ENCODE data around the gene CTSD.

Gene CTSD

GRCh38 chr11:1742869-1743584, 20.7 kb downstream of the CTSD start:
- no peak for DNase-seq

- no peak for DNase-seq
These were observed 21.4 kb downstream of the CTSD start for GRCh38 chr11:1742371-1742770.

GRCh38 chr11:1741741-1742140, 22.0 kb downstream of the CTSD start:
- DNase-seq: no peak

GRCh38 chr11:1740786-1741530, 22.8 kb downstream of the CTSD start:
- DNase-seq: no peak

GRCh38 chr11:1739576-1739975, 24.2 kb downstream of the CTSD start:
- DNase-seq: no peak

GRCh38 chr11:1738380-1738779, 25.3 kb downstream of the CTSD start:
- no peak for DNase-seq

- no peak for DNase-seq
These were observed 26.5 kb downstream of the CTSD start for GRCh38 chr11:1737080-1737757.

- no peak for DNase-seq
These were observed 27.2 kb downstream of the CTSD start for GRCh38 chr11:1736447-1736992.

GRCh38 chr11:1735271-1735670, 28.5 kb downstream of the CTSD start:
- no peak for DNase-seq

- DNase-seq: no peak
These were observed 29.1 kb downstream of the CTSD start for GRCh38 chr11:1734641-1735081.

GRCh38 chr11:1733716-1734640, 29.7 kb downstream of the CTSD start:
- no peak for DNase-seq

- DNase-seq: no peak
These were observed 30.6 kb downstream of the CTSD start for GRCh38 chr11:1733009-1733715.

GRCh38 chr11:1732418-1733008, 31.2 kb downstream of the CTSD start:
- DNase-seq: no peak

GRCh38 chr11:1731451-1732059, 32.2 kb downstream of the CTSD start:
- DNase-seq: no peak

- no peak for DNase-seq
These were observed 33.6 kb downstream of the CTSD start for GRCh38 chr11:1730059-1730629.

GRCh38 chr11:1729692-1730011, 34.1 kb downstream of the CTSD start:
- no peak for DNase-seq

- no peak for DNase-seq
These were observed 34.6 kb downstream of the CTSD start for GRCh38 chr11:1728931-1729691.

GRCh38 chr11:1728301-1728700, 35.4 kb downstream of the CTSD start:
- no peak for DNase-seq

GRCh38 chr11:1727861-1728260, 35.9 kb downstream of the CTSD start:
- DNase-seq: no peak

All from NCI-H526 (cell line).